ENCODE measurements around the gene ISL1. TPM values are rescaled to one million over a fixed set of nuclear protein-coding genes. Genes with fewer than 3 reads are reported as not detected.

The ISL1 gene
- total and polyA plus RNA-seq, 2 donors = 6.3 to 11.2 TPM

- H3K9me3 ChIP-seq (ENCODE audit: control insufficient read depth in 2 of 2, insufficient read depth in 1 of 2, low read length in 1 of 2) = peaks cover 0 to 6% of the 10 kb centered on the region in 2 donors
- H3K27ac ChIP-seq (ENCODE audit: low read depth in 1 of 2, low read length in 1 of 2) = no peak overlapping the region
- no peaks in the 10 kb centered on the region for H3K4me1 ChIP-seq (ENCODE audit: control insufficient read depth in 2 of 2, insufficient read depth in 2 of 2, low read length in 2 of 2)
Measured at GRCh38 chr5:51392689-51393199, 9.5 kb downstream of the ISL1 start.

GRCh38 chr5:51394609-51395008 is 11.4 kb downstream of the ISL1 start:
- no peaks in the 10 kb centered on the region for H3K4me1 ChIP-seq (ENCODE audit: control insufficient read depth in 2 of 2, insufficient read depth in 2 of 2, low read length in 2 of 2)
- H3K27ac ChIP-seq (ENCODE audit: low read depth in 1 of 2, low read length in 1 of 2) = no peak overlapping the region
- no peak overlapping the region for H3K4me3 ChIP-seq (ENCODE audit: low read length in 2 of 2)
- DNase-seq (ENCODE audit: low read depth in 6 of 9, low spot score in 9 of 9) = no peak
- H3K9me3 ChIP-seq (ENCODE audit: control insufficient read depth in 2 of 2, insufficient read depth in 1 of 2, low read length in 1 of 2) = peaks cover 0 to 10% of the 10 kb centered on the region in 2 donors
- peaks cover 28 to 67% of the 10 kb centered on the region in 2 donors for H3K27me3 ChIP-seq (ENCODE audit: control insufficient read depth in 2 of 2, insufficient read depth in 1 of 2, low read length in 1 of 2)
- H3K36me3 ChIP-seq (ENCODE audit: control insufficient read depth in 2 of 2, insufficient read depth in 2 of 2, low read length in 1 of 2) = no peaks in the 10 kb centered on the region
- 47% methylated on average over 2 of the region's 2 CpGs for WGBS

More at GRCh38 chr5:51392689-51393199, 9.5 kb downstream of the ISL1 start:
- Histone ChIP-seq H3K4me3 (ENCODE audit: low read length in 2 of 2) (no peak overlapping the region), H3K27me3 (ENCODE audit: control insufficient read depth in 2 of 2, insufficient read depth in 1 of 2, low read length in 1 of 2) (peaks cover 19 to 67% of the 10 kb centered on the region in 2 donors), H3K36me3 (ENCODE audit: control insufficient read depth in 2 of 2, insufficient read depth in 2 of 2, low read length in 1 of 2) (no peaks in the 10 kb centered on the region)
- no peak for DNase-seq (ENCODE audit: low read depth in 6 of 9, low spot score in 9 of 9)
- 46% methylated on average over 3 of the region's 3 CpGs for WGBS

GRCh38 chr5:51395245-51395644 is 12.0 kb downstream of the ISL1 start:
- H3K4me1 ChIP-seq (ENCODE audit: control insufficient read depth in 2 of 2, insufficient read depth in 2 of 2, low read length in 2 of 2) = no peaks in the 10 kb centered on the region
- peaks cover 0 to 6% of the 10 kb centered on the region in 2 donors for H3K9me3 ChIP-seq (ENCODE audit: control insufficient read depth in 2 of 2, insufficient read depth in 1 of 2, low read length in 1 of 2)
- DNase-seq (ENCODE audit: low read depth in 6 of 9, low spot score in 9 of 9) = no peak
- peaks cover 25 to 67% of the 10 kb centered on the region in 2 donors for H3K27me3 ChIP-seq (ENCODE audit: control insufficient read depth in 2 of 2, insufficient read depth in 1 of 2, low read length in 1 of 2)
- 34% methylated on average over 6 of the region's 6 CpGs for WGBS
- no peak overlapping the region for H3K27ac ChIP-seq (ENCODE audit: low read depth in 1 of 2, low read length in 1 of 2)
- H3K4me3 ChIP-seq (ENCODE audit: low read length in 2 of 2) = no peak overlapping the region
- H3K36me3 ChIP-seq (ENCODE audit: control insufficient read depth in 2 of 2, insufficient read depth in 2 of 2, low read length in 1 of 2) = no peaks in the 10 kb centered on the region

- Histone ChIP-seq H3K4me1 (ENCODE audit: control insufficient read depth in 2 of 2, insufficient read depth in 2 of 2, low read length in 2 of 2) (no peaks in the 10 kb centered on the region), H3K27me3 (ENCODE audit: control insufficient read depth in 2 of 2, insufficient read depth in 1 of 2, low read length in 1 of 2) (peaks cover 20 to 62% of the 10 kb centered on the region in 2 donors), H3K27ac (ENCODE audit: low read depth in 1 of 2, low read length in 1 of 2) (no peak overlapping the region), H3K4me3 (ENCODE audit: low read length in 2 of 2) (no peak overlapping the region), H3K36me3 (ENCODE audit: control insufficient read depth in 2 of 2, insufficient read depth in 2 of 2, low read length in 1 of 2) (no peaks in the 10 kb centered on the region), H3K9me3 (ENCODE audit: control insufficient read depth in 2 of 2, insufficient read depth in 1 of 2, low read length in 1 of 2) (peaks cover 0 to 6% of the 10 kb centered on the region in 2 donors)
- 25% methylated on average over 10 of the region's 10 CpGs for WGBS
- DNase-seq (ENCODE audit: low read depth in 6 of 9, low spot score in 9 of 9) = no peak
Measured at GRCh38 chr5:51395666-51396356, 12.6 kb downstream of the ISL1 start.

GRCh38 chr5:51396797-51397196 is 13.5 kb downstream of the ISL1 start:
- Histone ChIP-seq H3K4me1 (ENCODE audit: control insufficient read depth in 2 of 2, insufficient read depth in 2 of 2, low read length in 2 of 2) (no peaks in the 10 kb centered on the region), H3K27me3 (ENCODE audit: control insufficient read depth in 2 of 2, insufficient read depth in 1 of 2, low read length in 1 of 2) (peaks cover 20 to 56% of the 10 kb centered on the region in 2 donors), H3K36me3 (ENCODE audit: control insufficient read depth in 2 of 2, insufficient read depth in 2 of 2, low read length in 1 of 2) (no peaks in the 10 kb centered on the region), H3K4me3 (ENCODE audit: low read length in 2 of 2) (no peak overlapping the region), H3K9me3 (ENCODE audit: control insufficient read depth in 2 of 2, insufficient read depth in 1 of 2, low read length in 1 of 2) (peaks cover 0 to 6% of the 10 kb centered on the region in 2 donors), H3K27ac (ENCODE audit: low read depth in 1 of 2, low read length in 1 of 2) (no peak overlapping the region)
- WGBS = 23% methylated on average over 4 of the region's 4 CpGs
- no peak for DNase-seq (ENCODE audit: low read depth in 6 of 9, low spot score in 9 of 9)

- H3K4me1 ChIP-seq (ENCODE audit: control insufficient read depth in 2 of 2, insufficient read depth in 2 of 2, low read length in 2 of 2) = no peaks in the 10 kb centered on the region
Measured at GRCh38 chr5:51397996-51398395, 14.7 kb downstream of the ISL1 start.

GRCh38 chr5:51398875-51399642 is 15.8 kb downstream of the ISL1 start:
- H3K27ac ChIP-seq (ENCODE audit: low read depth in 1 of 2, low read length in 1 of 2) = no peak overlapping the region
- peaks cover 20 to 46% of the 10 kb centered on the region in 2 donors for H3K27me3 ChIP-seq (ENCODE audit: control insufficient read depth in 2 of 2, insufficient read depth in 1 of 2, low read length in 1 of 2)
- 6% methylated on average over 57 of the region's 57 CpGs for WGBS
- peaks cover 0 to 6% of the 10 kb centered on the region in 2 donors for H3K9me3 ChIP-seq (ENCODE audit: control insufficient read depth in 2 of 2, insufficient read depth in 1 of 2, low read length in 1 of 2)
- H3K4me3 ChIP-seq (ENCODE audit: low read length in 2 of 2) = peak overlapping the region in 1 of 2 donors; percentile 10
- H3K36me3 ChIP-seq (ENCODE audit: control insufficient read depth in 2 of 2, insufficient read depth in 2 of 2, low read length in 1 of 2) = no peaks in the 10 kb centered on the region
- H3K4me1 ChIP-seq (ENCODE audit: control insufficient read depth in 2 of 2, insufficient read depth in 2 of 2, low read length in 2 of 2) = no peaks in the 10 kb centered on the region
- no peak for DNase-seq (ENCODE audit: low read depth in 6 of 9, low spot score in 9 of 9)

More at GRCh38 chr5:51397996-51398395, 14.7 kb downstream of the ISL1 start:
- WGBS = 5% methylated on average over 7 of the region's 7 CpGs
- Histone ChIP-seq H3K27me3 (ENCODE audit: control insufficient read depth in 2 of 2, insufficient read depth in 1 of 2, low read length in 1 of 2) (peaks cover 20 to 49% of the 10 kb centered on the region in 2 donors), H3K27ac (ENCODE audit: low read depth in 1 of 2, low read length in 1 of 2) (no peak overlapping the region), H3K9me3 (ENCODE audit: control insufficient read depth in 2 of 2, insufficient read depth in 1 of 2, low read length in 1 of 2) (peaks cover 0 to 6% of the 10 kb centered on the region in 2 donors), H3K4me3 (ENCODE audit: low read length in 2 of 2) (no peak overlapping the region), H3K36me3 (ENCODE audit: control insufficient read depth in 2 of 2, insufficient read depth in 2 of 2, low read length in 1 of 2) (no peaks in the 10 kb centered on the region)
- DNase-seq (ENCODE audit: low read depth in 6 of 9, low spot score in 9 of 9) = no peak

- peak overlapping the region in 1 of 2 donors; percentile 10 for H3K4me3 ChIP-seq (ENCODE audit: low read length in 2 of 2)
- no peak overlapping the region for H3K27ac ChIP-seq (ENCODE audit: low read depth in 1 of 2, low read length in 1 of 2)
- no peaks in the 10 kb centered on the region for H3K36me3 ChIP-seq (ENCODE audit: control insufficient read depth in 2 of 2, insufficient read depth in 2 of 2, low read length in 1 of 2)
- 13% methylated on average over 10 of the region's 10 CpGs for WGBS
- H3K4me1 ChIP-seq (ENCODE audit: control insufficient read depth in 2 of 2, insufficient read depth in 2 of 2, low read length in 2 of 2) = no peaks in the 10 kb centered on the region
- DNase-seq (ENCODE audit: low read depth in 6 of 9, low spot score in 9 of 9) = no peak
- H3K27me3 ChIP-seq (ENCODE audit: control insufficient read depth in 2 of 2, insufficient read depth in 1 of 2, low read length in 1 of 2) = peaks cover 20 to 45% of the 10 kb centered on the region in 2 donors
- H3K9me3 ChIP-seq (ENCODE audit: control insufficient read depth in 2 of 2, insufficient read depth in 1 of 2, low read length in 1 of 2) = peaks cover 0 to 6% of the 10 kb centered on the region in 2 donors
Measured at GRCh38 chr5:51399643-51400006, 16.4 kb downstream of the ISL1 start.

- H3K4me3 ChIP-seq (ENCODE audit: low read length in 2 of 2) = no peak overlapping the region
- H3K4me1 ChIP-seq (ENCODE audit: control insufficient read depth in 2 of 2, insufficient read depth in 2 of 2, low read length in 2 of 2) = no peaks in the 10 kb centered on the region
- DNase-seq (ENCODE audit: low read depth in 6 of 9, low spot score in 9 of 9) = no peak
- no peak overlapping the region for H3K27ac ChIP-seq (ENCODE audit: low read depth in 1 of 2, low read length in 1 of 2)
- H3K9me3 ChIP-seq (ENCODE audit: control insufficient read depth in 2 of 2, insufficient read depth in 1 of 2, low read length in 1 of 2) = peaks cover 0 to 1% of the 10 kb centered on the region in 2 donors
- peaks cover 6 to 10% of the 10 kb centered on the region in 2 donors for H3K27me3 ChIP-seq (ENCODE audit: control insufficient read depth in 2 of 2, insufficient read depth in 1 of 2, low read length in 1 of 2)
- 97% methylated on average over 1 of the region's 1 CpG for WGBS
- H3K36me3 ChIP-seq (ENCODE audit: control insufficient read depth in 2 of 2, insufficient read depth in 2 of 2, low read length in 1 of 2) = no peaks in the 10 kb centered on the region
Measured at GRCh38 chr5:51404255-51404654, 21.0 kb downstream of the ISL1 start.

All from thymus (tissue), 11 donors.